ENCODE measurements around the gene ACOT7. TPM values are rescaled to one million over a fixed set of nuclear protein-coding genes. Genes with fewer than 3 reads are reported as not detected.
A peak's percentile ranks its signal among the peaks of the same experiment; 100 is the strongest.

The ACOT7 gene
- total RNA-seq, 1 donor from 2014 or later, result 16.1 TPM

DNA sequence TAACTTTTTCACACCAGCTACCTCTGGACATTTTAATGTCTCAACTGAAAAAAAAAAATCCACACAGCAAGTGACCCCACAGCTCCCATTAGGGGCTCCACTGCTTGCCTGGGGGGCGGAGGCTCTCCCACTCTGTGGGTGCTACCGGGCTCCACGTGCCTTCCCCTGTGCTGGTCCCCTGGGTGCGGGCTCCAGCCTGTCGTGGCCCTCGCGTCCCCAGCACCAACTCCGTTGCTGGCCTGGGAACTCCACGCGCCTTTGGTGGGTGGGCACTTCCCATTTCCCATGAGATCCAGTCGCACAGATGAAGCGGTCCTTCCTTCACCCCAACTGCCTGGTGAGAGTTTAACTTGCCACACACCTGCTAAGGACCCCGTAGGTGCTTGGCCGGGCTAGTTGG is 105.5 kb downstream of the ACOT7 start:
- peaks cover 0 to under 1% of the 10 kb centered on the region in 2 donors for H3K36me3 ChIP-seq
- H3K4me1 ChIP-seq, result peaks cover 7 to 15% of the 10 kb centered on the region in 2 donors
- H3K27me3 ChIP-seq, result no peaks in the 10 kb centered on the region
- peak overlapping the region in 1 of 2 donors; percentile 29 for H3K27ac ChIP-seq
- intact Hi-C loops (cut with DNase I), result no loop called here
- H3K9me3 ChIP-seq, result no peaks in the 10 kb centered on the region
- no peak for DNase-seq (ENCODE audit: low spot score in 2 of 2)
- no peak overlapping the region for H3K4me3 ChIP-seq
- TF ChIP-seq, protein P1, sequence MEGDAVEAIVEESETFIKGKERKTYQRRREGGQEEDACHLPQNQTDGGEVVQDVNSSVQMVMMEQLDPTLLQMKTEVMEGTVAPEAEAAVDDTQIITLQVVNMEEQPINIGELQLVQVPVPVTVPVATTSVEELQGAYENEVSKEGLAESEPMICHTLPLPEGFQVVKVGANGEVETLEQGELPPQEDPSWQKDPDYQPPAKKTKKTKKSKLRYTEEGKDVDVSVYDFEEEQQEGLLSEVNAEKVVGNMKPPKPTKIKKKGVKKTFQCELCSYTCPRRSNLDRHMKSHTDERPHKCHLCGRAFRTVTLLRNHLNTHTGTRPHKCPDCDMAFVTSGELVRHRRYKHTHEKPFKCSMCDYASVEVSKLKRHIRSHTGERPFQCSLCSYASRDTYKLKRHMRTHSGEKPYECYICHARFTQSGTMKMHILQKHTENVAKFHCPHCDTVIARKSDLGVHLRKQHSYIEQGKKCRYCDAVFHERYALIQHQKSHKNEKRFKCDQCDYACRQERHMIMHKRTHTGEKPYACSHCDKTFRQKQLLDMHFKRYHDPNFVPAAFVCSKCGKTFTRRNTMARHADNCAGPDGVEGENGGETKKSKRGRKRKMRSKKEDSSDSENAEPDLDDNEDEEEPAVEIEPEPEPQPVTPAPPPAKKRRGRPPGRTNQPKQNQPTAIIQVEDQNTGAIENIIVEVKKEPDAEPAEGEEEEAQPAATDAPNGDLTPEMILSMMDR (IDR thresholded peaks at IDR 0.05), result no peak

DNA sequence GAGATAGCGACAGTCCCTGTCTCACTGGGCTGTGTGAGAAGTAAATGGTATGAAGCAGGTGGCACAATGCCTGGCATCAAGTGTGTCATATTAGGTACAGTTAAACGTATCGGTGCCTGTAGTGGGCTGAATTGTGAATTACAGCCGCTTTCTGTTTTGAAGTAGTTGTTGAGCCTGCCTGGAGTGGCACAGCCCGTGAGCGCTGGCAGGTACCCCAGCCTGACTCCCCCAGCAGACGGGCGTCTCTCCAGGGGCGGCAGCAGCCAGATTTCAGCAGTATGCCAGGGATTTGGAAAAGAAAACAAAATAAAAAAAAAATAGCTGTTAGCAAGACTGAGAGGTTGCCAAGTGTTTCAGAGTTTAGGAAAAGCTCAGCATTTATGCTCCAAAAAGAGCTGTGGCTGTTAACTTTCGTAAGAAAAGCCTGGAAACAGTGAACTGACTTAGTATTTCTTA is 106.1 kb downstream of the ACOT7 start:
- Histone ChIP-seq H3K4me3 (peak overlapping the region in 1 of 2 donors; percentile 1), H3K4me1 (peaks cover 7 to 15% of the 10 kb centered on the region in 2 donors), H3K36me3 (no peaks in the 10 kb centered on the region), H3K27me3 (no peaks in the 10 kb centered on the region), H3K27ac (peak overlapping the region; percentile 29 to 37), H3K9me3 (no peaks in the 10 kb centered on the region)
- peak in 1 of 2 donors; percentile 75 for DNase-seq (ENCODE audit: low spot score in 2 of 2)
- intact Hi-C loops (cut with DNase I), result no loop called here
- TF ChIP-seq, protein P1 (IDR thresholded peaks at IDR 0.05), result no peak

DNA sequence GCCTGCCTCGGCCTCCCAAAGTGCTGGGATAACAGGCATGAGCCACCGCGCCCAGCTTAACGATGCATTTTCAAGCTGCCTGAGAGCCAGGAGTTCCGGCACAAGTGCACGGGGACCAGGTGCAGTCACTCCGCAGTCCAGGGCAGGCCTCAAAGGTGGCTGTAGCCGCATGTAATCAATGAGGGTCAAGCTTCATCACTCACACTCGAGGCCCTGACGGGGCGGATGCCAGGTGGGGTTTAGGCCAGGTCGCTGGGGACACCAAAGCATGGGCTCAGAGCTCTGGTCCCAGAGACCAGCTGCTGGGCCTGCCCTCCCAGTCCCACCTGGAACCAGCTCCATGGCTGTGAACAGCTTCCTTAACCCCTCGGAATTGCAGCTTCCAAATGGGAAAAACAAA is 106.5 kb downstream of the ACOT7 start:
- Histone ChIP-seq H3K36me3 (no peaks in the 10 kb centered on the region), H3K4me1 (peaks cover 7 to 15% of the 10 kb centered on the region in 2 donors), H3K27me3 (no peaks in the 10 kb centered on the region), H3K4me3 (no peak overlapping the region), H3K9me3 (no peaks in the 10 kb centered on the region), H3K27ac (peak overlapping the region; percentile 29 to 37)
- TF ChIP-seq, protein P1 (IDR thresholded peaks at IDR 0.05), result no peak
- intact Hi-C loops (cut with DNase I), result no loop called here
- DNase-seq (ENCODE audit: low spot score in 2 of 2), result no peak

DNA sequence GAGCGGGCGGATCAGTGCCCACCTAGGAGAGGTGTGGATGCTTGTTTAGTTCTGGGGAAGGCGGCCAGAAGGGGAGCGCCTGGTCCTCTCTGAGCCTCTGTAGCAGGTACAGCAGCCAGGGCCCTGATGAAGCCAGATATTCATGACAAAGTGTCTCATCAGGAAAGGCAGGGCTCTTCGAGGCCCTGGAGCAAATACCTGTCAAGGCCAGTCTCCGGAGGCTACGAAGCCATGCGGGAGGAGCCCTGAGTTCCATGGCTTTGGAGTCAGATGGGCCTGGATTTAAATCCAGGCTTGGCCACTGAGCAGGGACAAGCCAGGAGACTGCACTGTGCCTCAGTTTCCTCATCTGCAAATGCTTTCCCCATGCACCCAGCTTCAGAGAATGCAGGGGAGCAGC is 107.3 kb downstream of the ACOT7 start:
- Histone ChIP-seq H3K4me1 (peaks cover 7 to 15% of the 10 kb centered on the region in 2 donors), H3K27ac (no peak overlapping the region), H3K27me3 (no peaks in the 10 kb centered on the region), H3K4me3 (no peak overlapping the region), H3K9me3 (no peaks in the 10 kb centered on the region), H3K36me3 (no peaks in the 10 kb centered on the region)
- intact Hi-C loops (cut with DNase I), result no loop called here
- DNase-seq (ENCODE audit: low spot score in 2 of 2), result no peak
- TF ChIP-seq, protein P1 (IDR thresholded peaks at IDR 0.05), result no peak

DNA sequence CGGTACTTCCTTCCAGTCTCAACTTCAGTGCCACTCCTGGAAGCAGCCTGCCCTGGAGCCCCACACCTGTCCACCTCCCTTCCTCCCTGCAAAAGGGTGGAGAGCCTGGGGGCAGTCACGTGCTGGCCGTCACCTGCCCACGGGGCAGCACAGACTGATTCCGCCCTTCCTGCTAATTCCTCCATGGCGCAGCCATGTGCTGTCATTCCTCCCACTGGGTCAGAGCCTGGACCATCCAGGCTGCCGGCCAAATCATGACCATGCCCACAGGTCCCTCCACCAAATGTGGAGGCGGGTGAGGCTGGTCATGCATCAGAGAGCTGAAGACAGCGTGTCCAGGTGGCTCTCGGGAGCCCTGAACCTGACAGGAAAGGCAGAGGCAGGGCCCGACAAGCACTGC is 108.2 kb downstream of the ACOT7 start:
- Histone ChIP-seq H3K9me3 (no peaks in the 10 kb centered on the region), H3K27ac (no peak overlapping the region), H3K4me1 (peaks cover 7 to 15% of the 10 kb centered on the region in 2 donors), H3K27me3 (no peaks in the 10 kb centered on the region), H3K4me3 (no peak overlapping the region), H3K36me3 (no peaks in the 10 kb centered on the region)
- intact Hi-C loops (cut with DNase I), result no loop called here
- DNase-seq (ENCODE audit: low spot score in 2 of 2), result no peak
- TF ChIP-seq, protein P1 (IDR thresholded peaks at IDR 0.05), result no peak

Measured in ascending aorta (tissue), 2 donors.